HG03378 (cell line): ENCODE results near the gene SCAMP2.

Source experiments
- ATAC-seq: cut with Tn5 transposase; IDR thresholded peaks from one replicate; pipeline ENCODE4 v1.9.1; 2021; ENCODE audit warnings: mild to moderate bottlenecking, moderate library complexity; ENCODE audit not compliant: unreplicated experiment

Gene SCAMP2

GRCh38 chr15:74839526-74840395 is 33.4 kb downstream of the SCAMP2 start:
- no peak for ATAC-seq

GRCh38 chr15:74838746-74839525 is 34.2 kb downstream of the SCAMP2 start:
- no peak for ATAC-seq

- ATAC-seq, result no peak
These were observed 35.0 kb downstream of the SCAMP2 start for GRCh38 chr15:74838137-74838516.

GRCh38 chr15:74837482-74838136 is 35.6 kb downstream of the SCAMP2 start:
- ATAC-seq, result no peak

GRCh38 chr15:74836846-74837245 is 36.3 kb downstream of the SCAMP2 start:
- no peak for ATAC-seq

- no peak for ATAC-seq
These were observed 37.8 kb downstream of the SCAMP2 start for GRCh38 chr15:74835312-74835823.

- ATAC-seq, result no peak
These were observed 39.6 kb downstream of the SCAMP2 start for GRCh38 chr15:74833376-74834107.

- no peak for ATAC-seq
These were observed 40.3 kb downstream of the SCAMP2 start for GRCh38 chr15:74832826-74833225.

- ATAC-seq, result no peak
These were observed 41.2 kb downstream of the SCAMP2 start for GRCh38 chr15:74831813-74832495.

GRCh38 chr15:74830868-74831267 is 42.3 kb downstream of the SCAMP2 start:
- ATAC-seq, result no peak

GRCh38 chr15:74829991-74830390 is 43.2 kb downstream of the SCAMP2 start:
- ATAC-seq, result no peak

GRCh38 chr15:74829486-74829885 is 43.7 kb downstream of the SCAMP2 start:
- ATAC-seq, result no peak

GRCh38 chr15:74828835-74829234 is 44.3 kb downstream of the SCAMP2 start:
- ATAC-seq, result no peak

- no peak for ATAC-seq
These were observed 45.6 kb downstream of the SCAMP2 start for GRCh38 chr15:74827614-74828013.

- ATAC-seq, result no peak
These were observed 46.2 kb downstream of the SCAMP2 start for GRCh38 chr15:74826921-74827320.

- no peak for ATAC-seq
These were observed 46.8 kb downstream of the SCAMP2 start, which contains the start of gene CPLX3 for GRCh38 chr15:74826364-74826819. TSS of gene CPLX3 (plus strand) at chr15:74826627. CDS start at chr15:74826704, 77 bp downstream.

GRCh38 chr15:74825866-74826265 is 47.3 kb downstream of the SCAMP2 start:
- ATAC-seq, result no peak

- ATAC-seq, result no peak
These were observed 48.2 kb downstream of the SCAMP2 start for GRCh38 chr15:74824976-74825375.

GRCh38 chr15:74823324-74823723 is 49.8 kb downstream of the SCAMP2 start:
- ATAC-seq, result no peak

- no peak for ATAC-seq
These were observed 50.9 kb downstream of the SCAMP2 start for GRCh38 chr15:74822233-74822632.
